Mononuclear cell (primary cell): Measurements from ENCODE around the gene CUBN. TPM values are rescaled to one million over a fixed set of nuclear protein-coding genes. Genes with fewer than 3 reads are reported as not detected.

ENCODE experiments used
- H3K27me3 ChIP-seq: 2 replicates; pipeline ENCODE4 v1.6.0; 2011; ENCODE audit warnings: low read length, control low read depth; ENCODE audit not compliant: insufficient read depth
- H3K4me1 ChIP-seq: 2 replicates; pipeline ENCODE4 v1.5.1; 2011; ENCODE audit warnings: mild to moderate bottlenecking, low read length, control low read depth; ENCODE audit not compliant: insufficient read depth
- H3K4me3 ChIP-seq: 2 replicates; pipeline ENCODE4 v1.5.1; 2011; ENCODE audit warnings: mild to moderate bottlenecking, low read length, moderate library complexity
- H3K9me3 ChIP-seq: 2 replicates; pipeline ENCODE4 v1.5.1; 2011; ENCODE audit warnings: low read depth, mild to moderate bottlenecking, control low read depth, low read length
- total RNA-seq: library from RNA; depleted of rRNA; stranded (reverse); fragments of >200 nt; gene quantifications from one replicate; pipeline ENCODE4 v1.2.3, GENCODE V29; 2012

The CUBN gene
- total RNA-seq, 1 donor, result 6.8 TPM

DNA sequence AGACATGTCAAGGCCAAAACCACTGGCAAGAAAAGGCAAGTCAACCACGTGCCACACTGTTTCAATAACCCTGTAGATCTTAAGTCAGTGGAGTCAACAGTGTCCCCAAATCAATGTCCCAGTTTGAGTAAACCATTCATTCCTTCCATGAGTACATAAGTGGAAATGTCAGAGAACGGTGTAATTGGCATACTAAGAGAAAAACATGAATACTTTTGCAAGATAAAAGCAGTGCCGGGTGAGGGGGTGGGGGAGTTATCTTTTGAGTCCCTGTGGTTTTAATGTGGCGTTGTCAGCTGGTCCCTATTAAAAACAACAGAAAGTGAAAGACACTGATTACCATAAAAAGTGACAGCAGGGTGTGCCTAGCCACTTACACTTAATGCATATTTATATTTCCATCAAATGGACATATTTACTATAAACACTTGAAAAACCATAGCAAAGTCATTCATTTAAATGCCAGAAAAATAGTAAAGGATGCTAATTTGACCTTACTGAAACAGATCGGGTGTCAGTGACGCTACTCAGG is 350.2 kb downstream of the CUBN start:
- Histone ChIP-seq H3K4me1 (peaks cover 5% of the 10 kb centered on the region), H3K9me3 (no peaks in the 10 kb centered on the region), H3K4me3 (no peak overlapping the region), H3K27me3 (no peaks in the 10 kb centered on the region)

DNA sequence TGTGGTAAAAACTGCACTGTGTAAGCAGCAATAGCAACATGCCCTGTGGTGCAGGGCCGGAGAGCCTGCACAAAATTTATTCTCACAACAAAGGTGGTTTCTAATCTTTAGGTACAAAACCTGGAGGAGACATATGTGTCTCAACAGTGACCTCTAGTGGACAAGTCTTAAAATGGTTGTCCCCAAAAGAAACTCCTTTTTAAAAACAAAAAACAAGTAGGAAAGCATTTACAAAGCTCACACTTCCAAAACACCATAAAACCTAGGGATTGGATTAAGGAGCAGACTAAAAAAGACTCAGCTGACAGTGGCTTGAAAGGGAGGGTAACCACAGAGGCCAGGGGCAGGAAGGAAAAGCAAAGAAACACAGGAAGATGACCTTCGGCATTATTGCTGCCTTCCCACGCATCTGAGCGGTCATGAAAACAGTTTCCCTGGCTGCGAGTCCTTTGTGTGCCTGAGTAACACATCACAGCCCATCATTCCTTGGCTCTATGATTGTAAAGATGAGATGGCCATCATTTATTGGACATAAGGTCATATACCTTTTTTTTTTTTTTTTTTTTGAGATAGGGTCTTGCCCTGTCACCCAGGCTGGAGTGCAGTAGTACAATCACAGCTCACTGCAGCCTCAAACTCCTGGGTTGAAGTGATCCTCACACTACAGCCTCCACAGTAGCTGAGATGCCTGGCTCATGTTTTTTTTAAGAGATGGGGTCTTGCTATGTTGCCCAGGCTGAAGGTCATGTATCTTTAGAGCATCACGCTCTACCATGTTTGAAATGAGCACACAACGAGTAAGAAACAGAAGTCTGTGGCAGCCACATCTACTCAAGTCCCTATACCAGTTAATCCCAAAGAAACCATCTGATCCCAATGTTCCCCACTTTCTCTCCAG is 351.9 kb downstream of the CUBN start:
- Histone ChIP-seq H3K27me3 (no peaks in the 10 kb centered on the region), H3K9me3 (no peaks in the 10 kb centered on the region), H3K4me3 (no peak overlapping the region), H3K4me1 (peaks cover 5% of the 10 kb centered on the region)

DNA sequence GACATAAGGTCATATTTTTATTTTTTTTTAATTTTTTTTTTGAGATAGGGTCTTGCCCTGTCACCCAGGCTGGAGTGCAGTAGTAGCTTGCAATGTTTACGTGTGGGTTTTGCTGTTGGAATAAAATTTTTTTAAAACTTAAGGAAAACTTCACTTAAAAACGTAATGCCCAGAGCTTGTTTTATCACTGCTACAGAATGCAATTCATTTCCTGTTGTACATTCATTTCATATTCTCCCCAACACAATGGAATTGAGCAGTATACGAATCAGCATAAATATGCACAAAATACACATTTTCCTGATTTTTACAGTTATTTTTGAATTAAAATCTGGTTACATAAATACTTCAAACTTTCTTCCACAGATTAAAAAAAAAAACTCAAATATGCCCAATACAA is 352.7 kb downstream of the CUBN start:
- Histone ChIP-seq H3K9me3 (no peaks in the 10 kb centered on the region), H3K4me1 (peaks cover 5% of the 10 kb centered on the region), H3K27me3 (no peaks in the 10 kb centered on the region), H3K4me3 (no peak overlapping the region)

Other genes with a start within 250 kb of the CUBN start
- 24.5 TPM for gene TRDMT1, start 71.9 kb upstream of the CUBN start, total RNA-seq
- gene VIM, start 98.4 kb upstream of the CUBN start, total RNA-seq, result 2,761 TPM